SK-N-SH treated with all-trans-retinoic acid at 6 μM for 48 hours (cell line): ENCODE measurements around the gene FAM163A.

Source experiments
- ATAC-seq: fragments of 200-7000 bp; cut with Tn5 transposase; 3 replicates; pipeline ENCODE4 v1.9.1; 2020; ENCODE audit warnings: mild to moderate bottlenecking, moderate library complexity
- ARNTL ChIP-seq: fragments of 450-650 bp; formaldehyde crosslinking; IDR thresholded peaks from 2 replicates; pipeline ENCODE4 v1.5.0; 2020; ENCODE audit warnings: low read depth, mild to moderate bottlenecking, moderate library complexity, borderline replicate concordance
- BACH2 ChIP-seq: fragments of 250-450 bp; sonication (Bioruptor Pico); IDR thresholded peaks from 2 replicates; pipeline ENCODE4 v1.9.0; 2021; ENCODE audit warnings: mild to moderate bottlenecking, borderline replicate concordance
- CSDC2 ChIP-seq: fragments of 250-450 bp; sonication (Bioruptor Pico); IDR thresholded peaks from 2 replicates; pipeline ENCODE4 v1.5.0; 2020; ENCODE audit warnings: mild to moderate bottlenecking, moderate library complexity
- CSRNP3 ChIP-seq: fragments of 250-450 bp; sonication (Bioruptor Pico); IDR thresholded peaks from 2 replicates; pipeline ENCODE4 v1.5.1; 2021; ENCODE audit warnings: mild to moderate bottlenecking, moderate library complexity
- ESRRG ChIP-seq: fragments of 250-450 bp; sonication (Bioruptor Pico); IDR thresholded peaks from 2 replicates; pipeline ENCODE4 v1.6.1; 2021; ENCODE audit warnings: mild to moderate bottlenecking
- GLIS3 ChIP-seq: fragments of 250-450 bp; sonication (Bioruptor Pico); IDR thresholded peaks from 2 replicates; pipeline ENCODE4 v1.5.0; 2020; ENCODE audit warnings: mild to moderate bottlenecking, moderate library complexity
- ISL1 ChIP-seq: fragments of 250-450 bp; sonication (Bioruptor Pico); IDR thresholded peaks from 2 replicates; pipeline ENCODE4 v2.1.2; 2022; ENCODE audit warnings: mild to moderate bottlenecking, moderate library complexity
- POU6F1 ChIP-seq: fragments of 250-450 bp; sonication (Bioruptor Pico); IDR thresholded peaks from 2 replicates; pipeline ENCODE4 v1.8.0; 2021; ENCODE audit warnings: low read depth, mild to moderate bottlenecking, moderate library complexity, borderline replicate concordance
- RARB ChIP-seq: fragments of 250-450 bp; sonication (Bioruptor Pico); IDR thresholded peaks from 2 replicates; pipeline ENCODE4 v1.8.0; 2021; ENCODE audit warnings: mild to moderate bottlenecking, moderate library complexity
- SNAI2 ChIP-seq: fragments of 250-450 bp; sonication (Bioruptor Pico); IDR thresholded peaks from 2 replicates; pipeline ENCODE4 v1.5.0; 2020; ENCODE audit warnings: mild to moderate bottlenecking, moderate library complexity
- TCF4 ChIP-seq: fragments of 250-450 bp; sonication (Bioruptor Pico); IDR thresholded peaks from 2 replicates; pipeline ENCODE4 v1.8.0; 2021; ENCODE audit warnings: mild to moderate bottlenecking, moderate library complexity, borderline replicate concordance
- TOX ChIP-seq: fragments of 250-450 bp; sonication (Bioruptor Pico); IDR thresholded peaks from 2 replicates; pipeline ENCODE4 v1.8.0; 2021; ENCODE audit warnings: mild to moderate bottlenecking, moderate library complexity, borderline replicate concordance
- ZC3H10 ChIP-seq: fragments of 250-450 bp; sonication (Bioruptor Pico); IDR thresholded peaks from 2 replicates; pipeline ENCODE4 v1.5.1; 2021; ENCODE audit warnings: mild to moderate bottlenecking, moderate library complexity
- ZFP3 ChIP-seq: fragments of 250-450 bp; sonication (Bioruptor Pico); IDR thresholded peaks from 2 replicates; pipeline ENCODE4 v1.5.0; 2020; ENCODE audit warnings: mild to moderate bottlenecking, moderate library complexity
- ZFP30 ChIP-seq: fragments of 450-650 bp; formaldehyde crosslinking; IDR thresholded peaks from 2 replicates; pipeline ENCODE4 v1.5.0; 2022; ENCODE audit warnings: mild to moderate bottlenecking, moderate library complexity
- ZNF565 ChIP-seq: fragments of 450-650 bp; formaldehyde crosslinking; conservative IDR thresholded peaks from 2 replicates; pipeline ENCODE4 v1.5.0; 2020; ENCODE audit warnings: low read depth, mild to moderate bottlenecking, moderate library complexity
- ZNF8 ChIP-seq: fragments of 450-650 bp; formaldehyde crosslinking; IDR thresholded peaks from 2 replicates; pipeline ENCODE4 v1.5.0; 2020; ENCODE audit warnings: mild to moderate bottlenecking, moderate library complexity
- TF ChIP-seq, protein P1 (sequence below): fragments of 250-450 bp; sonication (Bioruptor Pico); IDR thresholded peaks from 2 replicates; pipeline ENCODE4 v1.5.1; 2020; ENCODE audit warnings: low read depth, mild to moderate bottlenecking, moderate library complexity
- TF ChIP-seq, protein P2 (sequence below): fragments of 250-450 bp; sonication (Bioruptor Pico); IDR thresholded peaks from 2 replicates; pipeline ENCODE4 v1.5.0; 2020; ENCODE audit warnings: mild to moderate bottlenecking, moderate library complexity

The FAM163A gene

GRCh38 chr1:179773264-179773663, 30.2 kb downstream of the FAM163A start:
- ATAC-seq, result no peak
- TF ChIP-seq, protein P1, sequence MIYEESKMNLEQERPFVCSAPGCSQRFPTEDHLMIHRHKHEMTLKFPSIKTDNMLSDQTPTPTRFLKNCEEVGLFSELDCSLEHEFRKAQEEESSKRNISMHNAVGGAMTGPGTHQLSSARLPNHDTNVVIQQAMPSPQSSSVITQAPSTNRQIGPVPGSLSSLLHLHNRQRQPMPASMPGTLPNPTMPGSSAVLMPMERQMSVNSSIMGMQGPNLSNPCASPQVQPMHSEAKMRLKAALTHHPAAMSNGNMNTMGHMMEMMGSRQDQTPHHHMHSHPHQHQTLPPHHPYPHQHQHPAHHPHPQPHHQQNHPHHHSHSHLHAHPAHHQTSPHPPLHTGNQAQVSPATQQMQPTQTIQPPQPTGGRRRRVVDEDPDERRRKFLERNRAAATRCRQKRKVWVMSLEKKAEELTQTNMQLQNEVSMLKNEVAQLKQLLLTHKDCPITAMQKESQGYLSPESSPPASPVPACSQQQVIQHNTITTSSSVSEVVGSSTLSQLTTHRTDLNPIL (CRISPR knock-in tag), result no peak
- TF ChIP-seq ZFP30, result no peak
- no peak for TF ChIP-seq CSRNP3 (CRISPR knock-in tag)
- no peak for TF ChIP-seq BACH2 (CRISPR knock-in tag)

GRCh38 chr1:179774000-179774399, 30.9 kb downstream of the FAM163A start:
- TF ChIP-seq ZFP3 (CRISPR knock-in tag) (no peak), SNAI2 (no peak), ZC3H10 (no peak), CSRNP3 (CRISPR knock-in tag) (no peak), GLIS3 (CRISPR knock-in tag) (no peak), ARNTL (no peak), TOX (CRISPR knock-in tag) (no peak), BACH2 (CRISPR knock-in tag) (no peak)
- TF ChIP-seq, protein P1 (CRISPR knock-in tag), result no peak
- no peak for ATAC-seq

DNA sequence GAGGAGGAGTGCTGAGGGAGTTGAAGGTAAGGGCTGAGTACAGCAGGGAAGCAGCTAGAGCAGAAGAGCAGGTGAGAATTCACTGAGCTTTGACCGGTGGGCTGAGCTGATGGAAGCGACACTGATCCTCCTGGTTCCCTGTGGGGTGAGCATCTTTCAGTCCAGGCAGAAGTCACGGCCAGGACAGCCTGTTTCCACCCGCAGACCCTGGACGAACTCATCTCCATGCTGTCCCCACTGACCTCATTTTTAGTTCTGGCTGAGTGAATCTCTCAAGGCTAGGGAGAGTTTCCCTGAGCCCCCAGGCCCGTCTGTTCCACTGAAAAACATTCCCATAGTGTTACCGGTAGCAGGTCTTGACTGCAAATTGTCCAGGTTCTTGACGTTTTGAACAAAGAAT, 31.5 kb downstream of the FAM163A start:
- TF ChIP-seq POU6F1 (CRISPR knock-in tag) (no peak), ESRRG (CRISPR knock-in tag) (no peak), GLIS3 (CRISPR knock-in tag) (no peak), ISL1 (CRISPR knock-in tag) (no peak), TCF4 (CRISPR knock-in tag) (no peak), TOX (CRISPR knock-in tag) (no peak), ZFP30 (no peak), RARB (CRISPR knock-in tag) (no peak), ZC3H10 (no peak), BACH2 (CRISPR knock-in tag) (no peak), SNAI2 (no peak), CSDC2 (CRISPR knock-in tag) (no peak), ZNF8 (no peak), ZNF565 (no peak)
- TF ChIP-seq, protein P1 (CRISPR knock-in tag), result no peak
- TF ChIP-seq, protein P2, sequence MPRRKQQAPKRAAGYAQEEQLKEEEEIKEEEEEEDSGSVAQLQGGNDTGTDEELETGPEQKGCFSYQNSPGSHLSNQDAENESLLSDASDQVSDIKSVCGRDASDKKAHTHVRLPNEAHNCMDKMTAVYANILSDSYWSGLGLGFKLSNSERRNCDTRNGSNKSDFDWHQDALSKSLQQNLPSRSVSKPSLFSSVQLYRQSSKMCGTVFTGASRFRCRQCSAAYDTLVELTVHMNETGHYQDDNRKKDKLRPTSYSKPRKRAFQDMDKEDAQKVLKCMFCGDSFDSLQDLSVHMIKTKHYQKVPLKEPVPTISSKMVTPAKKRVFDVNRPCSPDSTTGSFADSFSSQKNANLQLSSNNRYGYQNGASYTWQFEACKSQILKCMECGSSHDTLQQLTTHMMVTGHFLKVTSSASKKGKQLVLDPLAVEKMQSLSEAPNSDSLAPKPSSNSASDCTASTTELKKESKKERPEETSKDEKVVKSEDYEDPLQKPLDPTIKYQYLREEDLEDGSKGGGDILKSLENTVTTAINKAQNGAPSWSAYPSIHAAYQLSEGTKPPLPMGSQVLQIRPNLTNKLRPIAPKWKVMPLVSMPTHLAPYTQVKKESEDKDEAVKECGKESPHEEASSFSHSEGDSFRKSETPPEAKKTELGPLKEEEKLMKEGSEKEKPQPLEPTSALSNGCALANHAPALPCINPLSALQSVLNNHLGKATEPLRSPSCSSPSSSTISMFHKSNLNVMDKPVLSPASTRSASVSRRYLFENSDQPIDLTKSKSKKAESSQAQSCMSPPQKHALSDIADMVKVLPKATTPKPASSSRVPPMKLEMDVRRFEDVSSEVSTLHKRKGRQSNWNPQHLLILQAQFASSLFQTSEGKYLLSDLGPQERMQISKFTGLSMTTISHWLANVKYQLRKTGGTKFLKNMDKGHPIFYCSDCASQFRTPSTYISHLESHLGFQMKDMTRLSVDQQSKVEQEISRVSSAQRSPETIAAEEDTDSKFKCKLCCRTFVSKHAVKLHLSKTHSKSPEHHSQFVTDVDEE (CRISPR knock-in tag), result no peak
- ATAC-seq, result no peak
